ENCODE results near the gene NGRN. TPM values are rescaled to one million over a fixed set of nuclear protein-coding genes. Genes with fewer than 3 reads are reported as not detected.

The NGRN gene
- total RNA-seq, 1 experiment from 2014 or later, result 57.4 TPM

DNA sequence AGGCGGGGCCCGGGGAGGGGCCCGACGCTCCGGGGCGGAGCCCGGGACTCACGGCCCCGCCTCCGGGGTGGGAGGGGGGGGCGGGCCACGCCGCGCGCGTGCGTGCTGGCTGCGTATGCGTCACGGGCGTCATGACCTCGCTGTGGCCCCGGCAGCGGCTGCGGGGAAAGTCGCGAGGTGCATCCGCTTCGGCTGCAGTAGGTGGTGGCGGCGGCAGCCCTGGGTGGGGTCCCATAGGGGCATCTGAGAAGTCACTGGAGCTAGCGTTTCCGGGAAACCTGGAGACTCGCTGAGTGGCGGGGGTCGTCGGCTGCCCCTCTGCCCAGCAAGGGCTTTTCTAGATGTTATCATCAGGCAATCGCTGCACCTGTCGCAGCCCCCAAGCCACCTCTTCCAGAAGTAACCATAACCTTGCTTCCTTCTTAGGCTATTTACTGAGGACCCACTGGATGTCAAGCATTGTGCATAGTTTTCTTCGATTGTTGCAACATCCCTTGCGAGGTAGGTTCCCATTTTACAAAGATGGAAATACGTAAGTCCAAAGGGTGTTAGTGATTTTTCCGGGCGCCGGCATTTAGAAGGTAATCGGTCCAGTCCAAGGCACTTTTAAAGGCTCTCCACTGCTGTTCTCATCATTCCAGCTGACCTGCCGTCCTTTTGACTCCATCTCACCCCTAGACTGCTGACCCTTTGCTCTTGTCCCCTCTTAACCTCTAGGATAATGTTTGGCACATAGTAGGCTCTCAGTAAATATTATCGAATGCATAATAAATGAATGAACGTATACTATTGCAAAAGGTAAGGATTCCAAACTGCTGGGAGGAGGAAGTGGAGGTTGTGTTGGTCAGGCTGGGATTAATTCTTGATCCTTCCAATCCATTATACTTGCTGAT, 31.1 kb upstream of the NGRN start, which contains the start of gene GDPGP1:
GDPGP1 (plus strand) TSS at position 114 of the 893 bp plus-strand sequence. CDS start 6,700 bp downstream, outside the sequence.
- H3K4me3 ChIP-seq, result peak within 1 kb of the TSS; percentile 86
- intact Hi-C loops (cut with micrococcal nuclease; ENCODE audit: unreplicated experiment), result loop anchor here (1.0 to 5.0 kb wide), 2 partner anchors 245 to 342 kb away; partner anchors contain the start of gene AP3S2
- ChIA-PET POLR2A (ENCODE audit: unreplicated experiment) (interaction anchor here (0.5 to 1.0 kb wide), 6 partner anchors 15 to 877 kb away, joined by 3 to 11 read pairs (median 6); partner anchors contain the start of gene TTLL13), CTCF (interaction anchor here (0.6 kb wide), 1 partner anchor 21 kb away, joined by 3 read pairs; no protein-coding TSS in a partner anchor)
- no peaks in the 10 kb centered on the region for H3K27me3 ChIP-seq (ENCODE audit: insufficient read depth, low read depth)
- no peaks in the 10 kb centered on the region for H3K9me2 ChIP-seq (ENCODE audit: insufficient read depth)
- BruUV-seq (replicated peaks), result TSS peak; percentile 49
- peak within 1 kb of the TSS; percentile 92 for H2AFZ ChIP-seq
- no peaks in the 10 kb centered on the region for H3K9me3 ChIP-seq (ENCODE audit: insufficient read depth, low read depth)
- peaks cover 49% of the 10 kb centered on the region for H3K79me2 ChIP-seq (ENCODE audit: low read depth)
- 0 out of 2 replicates have a peak, but pooled peaks cover 8% of the 10 kb centered on the region for H4K20me1 ChIP-seq (ENCODE audit: insufficient read depth)
- H3K36me3 ChIP-seq (ENCODE audit: low read depth), result peaks cover 24% of the 10 kb centered on the region
- DNase-seq, result no peak
- TF ChIP-seq, protein P1, sequence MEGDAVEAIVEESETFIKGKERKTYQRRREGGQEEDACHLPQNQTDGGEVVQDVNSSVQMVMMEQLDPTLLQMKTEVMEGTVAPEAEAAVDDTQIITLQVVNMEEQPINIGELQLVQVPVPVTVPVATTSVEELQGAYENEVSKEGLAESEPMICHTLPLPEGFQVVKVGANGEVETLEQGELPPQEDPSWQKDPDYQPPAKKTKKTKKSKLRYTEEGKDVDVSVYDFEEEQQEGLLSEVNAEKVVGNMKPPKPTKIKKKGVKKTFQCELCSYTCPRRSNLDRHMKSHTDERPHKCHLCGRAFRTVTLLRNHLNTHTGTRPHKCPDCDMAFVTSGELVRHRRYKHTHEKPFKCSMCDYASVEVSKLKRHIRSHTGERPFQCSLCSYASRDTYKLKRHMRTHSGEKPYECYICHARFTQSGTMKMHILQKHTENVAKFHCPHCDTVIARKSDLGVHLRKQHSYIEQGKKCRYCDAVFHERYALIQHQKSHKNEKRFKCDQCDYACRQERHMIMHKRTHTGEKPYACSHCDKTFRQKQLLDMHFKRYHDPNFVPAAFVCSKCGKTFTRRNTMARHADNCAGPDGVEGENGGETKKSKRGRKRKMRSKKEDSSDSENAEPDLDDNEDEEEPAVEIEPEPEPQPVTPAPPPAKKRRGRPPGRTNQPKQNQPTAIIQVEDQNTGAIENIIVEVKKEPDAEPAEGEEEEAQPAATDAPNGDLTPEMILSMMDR (conservative IDR thresholded peaks at IDR 0.05), result no peak
- TF ChIP-seq EZH2 (IDR thresholded peaks at IDR 0.05; ENCODE audit: low read depth), result no peak
- H3F3A ChIP-seq (ENCODE audit: insufficient read depth, low read depth), result peaks cover 71% of the 10 kb centered on the region
- peaks cover 55% of the 10 kb centered on the region for H3K4me1 ChIP-seq (replicated peaks; ENCODE audit: insufficient read depth)
- H3K27ac ChIP-seq, result peak within 1 kb of the TSS; percentile 74
- H3K4me2 ChIP-seq, result peak within 1 kb of the TSS; percentile 94

DNA sequence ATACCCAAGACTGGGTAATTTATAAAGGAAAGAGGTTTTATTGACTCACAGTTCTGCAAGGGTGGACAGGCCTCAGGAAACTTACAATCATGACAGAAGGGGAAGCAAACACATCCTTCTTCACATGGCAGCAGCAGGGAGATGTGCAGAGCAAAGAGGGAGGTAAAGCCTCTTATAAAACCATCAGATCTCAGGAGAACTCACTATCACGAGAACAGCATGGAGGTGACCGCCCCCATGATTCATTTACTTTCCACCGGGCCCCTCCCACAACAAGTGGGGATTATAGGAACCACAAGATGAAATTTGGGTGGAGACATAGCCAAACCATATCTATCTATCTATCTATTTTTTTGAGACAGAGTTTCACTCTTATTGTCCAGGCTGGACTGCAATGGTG, 26.1 kb upstream of the NGRN start:
- Histone ChIP-seq H3F3A (ENCODE audit: insufficient read depth, low read depth) (peaks cover 36% of the 10 kb centered on the region; the same call in 1 of the 2 replicates), H3K9me3 (ENCODE audit: insufficient read depth, low read depth) (no peaks in the 10 kb centered on the region), H3K79me2 (ENCODE audit: low read depth) (peaks cover 18% of the 10 kb centered on the region), H2AFZ (no peak overlapping the region), H3K4me3 (no peak overlapping the region), H3K9me2 (ENCODE audit: insufficient read depth) (no peaks in the 10 kb centered on the region), H3K4me1 (replicated peaks; ENCODE audit: insufficient read depth) (peaks cover 24% of the 10 kb centered on the region; the same call in 1 of the 2 replicates), H3K27me3 (ENCODE audit: insufficient read depth, low read depth) (no peaks in the 10 kb centered on the region), H3K36me3 (ENCODE audit: low read depth) (peaks cover 18% of the 10 kb centered on the region), H3K27ac (no peak overlapping the region), H3K4me2 (no peak overlapping the region), H4K20me1 (ENCODE audit: insufficient read depth) (no peaks in the 10 kb centered on the region)
- ChIA-PET CTCF (no interaction called here), POLR2A (ENCODE audit: unreplicated experiment) (no interaction called here)
- TF ChIP-seq, protein P1 (conservative IDR thresholded peaks at IDR 0.05), result no peak
- no peak for TF ChIP-seq EZH2 (IDR thresholded peaks at IDR 0.05; ENCODE audit: low read depth)
- intact Hi-C loops (cut with micrococcal nuclease; ENCODE audit: unreplicated experiment), result no loop called here
- no peak for DNase-seq
- no TSS peak for BruUV-seq (replicated peaks)

DNA sequence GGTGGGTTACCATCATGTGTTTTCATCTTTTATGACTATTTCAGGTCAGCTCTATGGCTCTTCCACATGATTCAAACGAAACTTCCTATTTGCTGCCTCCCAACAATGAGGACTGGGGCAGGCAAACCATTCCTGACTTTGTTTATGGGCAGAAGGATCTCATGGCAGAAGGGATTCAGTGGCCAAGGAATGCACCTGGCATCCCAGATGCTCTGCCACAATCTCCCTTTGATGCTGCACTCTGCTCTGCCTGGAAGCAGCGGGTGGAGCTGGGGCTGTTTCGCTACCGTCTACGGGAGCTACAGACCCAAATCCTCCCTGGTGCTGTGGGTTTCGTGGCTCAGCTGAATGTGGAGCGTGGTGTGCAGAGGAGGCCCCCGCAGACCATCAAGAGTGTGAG, 24.6 kb upstream of the NGRN start:
- H3K27me3 ChIP-seq (ENCODE audit: insufficient read depth, low read depth), result no peaks in the 10 kb centered on the region
- peaks cover 27% of the 10 kb centered on the region; the same call in 1 of the 2 replicates for H3F3A ChIP-seq (ENCODE audit: insufficient read depth, low read depth)
- no TSS peak for BruUV-seq (replicated peaks)
- peaks cover 16% of the 10 kb centered on the region; the same call in 1 of the 2 replicates for H3K4me1 ChIP-seq (replicated peaks; ENCODE audit: insufficient read depth)
- H3K79me2 ChIP-seq (ENCODE audit: low read depth), result 0 out of 2 replicates have a peak, but pooled peaks cover 8% of the 10 kb centered on the region
- no peak for TF ChIP-seq EZH2 (IDR thresholded peaks at IDR 0.05; ENCODE audit: low read depth)
- TF ChIP-seq, protein P1 (conservative IDR thresholded peaks at IDR 0.05), result no peak
- no peak overlapping the region for H2AFZ ChIP-seq
- CTCF ChIA-PET, result no interaction called here
- no peaks in the 10 kb centered on the region for H3K9me3 ChIP-seq (ENCODE audit: insufficient read depth, low read depth)
- H3K4me3 ChIP-seq, result no peak overlapping the region
- peaks cover 18% of the 10 kb centered on the region for H3K36me3 ChIP-seq (ENCODE audit: low read depth)
- intact Hi-C loops (cut with micrococcal nuclease; ENCODE audit: unreplicated experiment), result no loop called here
- no peak overlapping the region for H3K27ac ChIP-seq
- no peak overlapping the region for H3K4me2 ChIP-seq
- no peak for DNase-seq
- H4K20me1 ChIP-seq (ENCODE audit: insufficient read depth), result no peaks in the 10 kb centered on the region
- POLR2A ChIA-PET (ENCODE audit: unreplicated experiment), result no interaction called here
- no peaks in the 10 kb centered on the region for H3K9me2 ChIP-seq (ENCODE audit: insufficient read depth)
